ENCODE data around the gene GTF3C4. TPM values are rescaled to one million over a fixed set of nuclear protein-coding genes. Genes with fewer than 3 reads are reported as not detected.

The GTF3C4 gene
- total RNA-seq = 14.4 TPM

- DNase-seq (ENCODE audit: low spot score) (no peak), ATAC-seq (peak; percentile 93)
- intact Hi-C loops (cut with DNase I) = no loop called here
These were observed at the start of gene GTF3C4 for GRCh38 chr9:132670457-132671391. Gene GTF3C4 (plus strand): TSS chr9:132670464. CDS start chr9:132670599, 135 bp downstream.

GRCh38 chr9:132622159-132622558, 48.1 kb upstream of the GTF3C4 start:
- ATAC-seq (no peak), DNase-seq (ENCODE audit: low spot score) (no peak)
- intact Hi-C loops (cut with DNase I) = no loop called here

GRCh38 chr9:132626285-132626684, 44.0 kb upstream of the GTF3C4 start:
- intact Hi-C loops (cut with DNase I) = no loop called here

DNA sequence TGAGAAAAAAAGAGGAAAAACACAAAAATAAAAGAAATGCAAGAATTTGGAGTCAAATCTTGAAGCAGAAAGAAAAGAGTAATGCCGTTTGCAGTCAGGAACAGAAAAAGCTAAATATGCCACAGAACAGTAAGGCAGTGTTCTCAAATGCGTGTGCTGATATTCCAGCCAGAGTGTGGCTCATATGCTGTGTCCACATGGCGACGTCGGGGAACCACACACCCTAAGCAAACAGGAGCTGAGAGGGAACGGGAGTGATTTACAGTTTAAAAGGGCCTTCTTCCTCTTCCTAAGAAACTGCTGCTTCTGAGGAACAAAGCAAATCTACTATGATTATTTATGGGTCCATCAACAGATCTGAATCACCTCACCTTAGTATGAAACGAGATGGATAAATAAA, 43.2 kb upstream of the GTF3C4 start:
- no peak for DNase-seq (ENCODE audit: low spot score)
- intact Hi-C loops (cut with DNase I) = no loop called here

More at GRCh38 chr9:132626285-132626684, 44.0 kb upstream of the GTF3C4 start:
- ATAC-seq (no peak), DNase-seq (ENCODE audit: low spot score) (no peak)

GRCh38 chr9:132627594-132627993, 42.7 kb upstream of the GTF3C4 start:
- no peak for ATAC-seq
- no peak for DNase-seq (ENCODE audit: low spot score)
- intact Hi-C loops (cut with DNase I) = no loop called here

More for the DNA sequence above, 43.2 kb upstream of the GTF3C4 start:
- no peak for ATAC-seq

- ATAC-seq = no peak
- no peak for DNase-seq (ENCODE audit: low spot score)
- intact Hi-C loops (cut with DNase I) = no loop called here
These were observed 41.5 kb upstream of the GTF3C4 start for GRCh38 chr9:132628746-132629145.

DNA sequence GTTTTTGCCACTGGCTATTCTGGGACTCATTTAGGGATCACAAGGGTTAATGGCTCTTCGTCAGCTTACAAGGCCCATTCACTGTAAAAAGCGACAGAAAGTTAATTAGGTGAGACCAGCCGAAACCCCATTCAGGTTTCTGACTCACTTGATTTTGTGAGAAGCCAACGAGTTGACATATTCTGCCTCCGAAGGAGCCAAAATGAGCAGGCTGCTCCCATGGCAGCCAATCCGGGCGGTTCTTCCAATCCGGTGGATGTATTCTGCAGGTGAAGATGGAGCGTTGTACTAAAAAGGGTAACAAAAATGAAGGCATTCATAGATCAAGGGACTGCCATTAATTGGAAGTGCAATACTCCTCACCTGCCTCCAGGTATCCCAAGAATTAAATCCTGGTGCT, 40.1 kb upstream of the GTF3C4 start:
- intact Hi-C loops (cut with DNase I) = no loop called here
- DNase-seq (ENCODE audit: low spot score) (no peak), ATAC-seq (no peak)

DNA sequence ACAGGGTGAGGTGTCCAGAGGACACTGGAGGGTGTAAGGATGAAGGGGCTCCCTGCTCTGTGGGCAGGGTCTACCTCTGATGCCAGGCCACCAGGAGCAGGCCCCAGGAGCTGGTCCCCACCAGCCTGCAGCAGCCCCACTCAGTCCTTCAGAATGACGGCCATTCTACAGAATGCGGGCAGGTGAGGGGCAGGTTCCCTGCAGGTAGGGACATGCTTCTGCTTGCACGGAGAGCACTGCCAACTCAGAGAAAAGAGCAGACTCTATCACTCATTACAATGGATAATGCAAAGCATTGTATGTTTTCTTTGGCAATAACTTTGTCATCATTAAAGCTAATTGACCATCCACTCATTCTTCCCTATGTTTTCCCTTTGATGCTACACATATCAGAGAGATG, 39.5 kb upstream of the GTF3C4 start:
- intact Hi-C loops (cut with DNase I) = no loop called here
- no peak for ATAC-seq
- DNase-seq (ENCODE audit: low spot score) = no peak

DNA sequence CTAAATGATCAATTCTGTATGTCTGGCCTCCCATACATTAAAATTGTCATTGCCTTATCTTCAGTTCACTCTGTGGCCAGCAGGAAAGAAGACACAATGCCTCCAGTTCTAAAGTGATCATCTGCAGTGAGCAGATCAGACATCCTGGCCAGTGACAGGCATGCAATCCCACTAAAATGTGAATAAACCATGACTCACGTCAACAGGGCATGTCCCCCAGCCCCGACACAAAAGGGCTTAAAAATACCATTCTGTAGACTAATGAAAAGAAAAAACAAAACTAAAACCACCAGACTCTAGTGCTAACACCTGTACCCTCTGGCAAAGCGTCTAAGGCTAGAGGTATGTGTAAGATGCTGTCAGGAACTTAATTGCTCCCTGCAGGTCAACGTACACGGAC, 39.0 kb upstream of the GTF3C4 start:
- DNase-seq (ENCODE audit: low spot score) = no peak
- intact Hi-C loops (cut with DNase I) = no loop called here
- ATAC-seq = no peak

GRCh38 chr9:132631685-132632084, 38.6 kb upstream of the GTF3C4 start:
- intact Hi-C loops (cut with DNase I) = no loop called here
- DNase-seq (ENCODE audit: low spot score) (no peak), ATAC-seq (no peak)

- ATAC-seq (no peak), DNase-seq (ENCODE audit: low spot score) (no peak)
- intact Hi-C loops (cut with DNase I) = no loop called here
These were observed 37.7 kb upstream of the GTF3C4 start for GRCh38 chr9:132632413-132633129.

DNA sequence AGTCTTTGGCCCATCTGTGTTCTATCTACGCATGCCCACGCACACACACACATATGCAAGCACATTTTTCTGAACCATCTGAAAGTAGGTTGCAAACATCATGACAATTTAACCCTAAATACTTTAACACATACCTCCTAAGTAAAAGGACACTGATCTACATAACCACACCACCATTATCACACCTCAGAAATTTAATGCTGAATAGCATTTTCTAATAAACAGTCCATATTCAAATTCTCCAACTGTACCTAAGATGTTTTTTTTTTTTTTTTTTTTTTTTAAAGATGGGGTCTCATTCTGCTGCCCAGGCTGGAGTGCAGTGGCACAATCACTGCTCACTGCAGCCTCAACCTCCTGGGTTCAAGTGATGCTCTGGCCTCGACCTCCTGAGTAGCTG, 35.9 kb upstream of the GTF3C4 start:
- DNase-seq (ENCODE audit: low spot score) (no peak), ATAC-seq (no peak)
- intact Hi-C loops (cut with DNase I) = no loop called here

- DNase-seq (ENCODE audit: low spot score) (no peak), ATAC-seq (no peak)
- intact Hi-C loops (cut with DNase I) = no loop called here
These were observed 32.9 kb upstream of the GTF3C4 start for GRCh38 chr9:132637351-132637750.

DNA sequence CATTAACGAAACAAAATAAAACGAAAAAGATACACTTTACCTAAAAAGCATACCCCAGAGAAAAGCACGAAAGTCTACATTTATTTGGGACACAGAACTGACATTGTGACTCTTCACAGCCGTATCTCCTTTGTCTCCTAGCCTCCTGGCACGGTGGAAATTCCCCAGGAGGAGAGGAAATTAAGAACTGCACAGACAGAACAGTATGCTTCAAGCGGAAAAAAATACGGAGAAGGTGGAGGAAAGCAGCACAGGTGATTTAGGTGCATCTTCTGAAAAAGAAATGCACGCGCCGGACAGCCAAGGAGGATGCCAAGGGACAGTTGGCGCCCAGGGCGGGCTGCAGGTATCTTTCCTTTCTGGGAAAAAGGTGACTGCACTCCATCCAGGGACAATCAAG, 32.5 kb upstream of the GTF3C4 start:
- DNase-seq (ENCODE audit: low spot score) (no peak), ATAC-seq (no peak)
- intact Hi-C loops (cut with DNase I) = no loop called here

DNA sequence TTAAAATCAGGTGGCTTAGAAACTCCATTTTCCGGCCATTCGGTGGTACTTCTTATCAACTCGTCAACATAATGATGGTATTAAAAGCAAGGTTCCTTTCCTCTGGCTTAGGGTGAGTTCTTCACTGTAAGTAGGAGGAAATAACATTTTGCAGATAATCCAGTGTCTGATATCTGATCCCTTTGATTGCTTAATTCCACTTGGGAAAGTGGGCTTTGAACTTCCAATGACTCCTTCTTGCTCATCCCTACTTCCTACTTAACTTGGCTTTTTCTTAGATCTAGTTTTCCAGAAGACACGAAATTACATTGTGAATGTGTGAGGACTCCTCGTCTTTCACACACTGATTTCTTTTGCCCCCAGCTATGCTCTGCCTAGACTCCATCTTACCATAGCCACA, 32.0 kb upstream of the GTF3C4 start:
- intact Hi-C loops (cut with DNase I) = no loop called here
- ATAC-seq (no peak), DNase-seq (ENCODE audit: low spot score) (no peak)

DNA sequence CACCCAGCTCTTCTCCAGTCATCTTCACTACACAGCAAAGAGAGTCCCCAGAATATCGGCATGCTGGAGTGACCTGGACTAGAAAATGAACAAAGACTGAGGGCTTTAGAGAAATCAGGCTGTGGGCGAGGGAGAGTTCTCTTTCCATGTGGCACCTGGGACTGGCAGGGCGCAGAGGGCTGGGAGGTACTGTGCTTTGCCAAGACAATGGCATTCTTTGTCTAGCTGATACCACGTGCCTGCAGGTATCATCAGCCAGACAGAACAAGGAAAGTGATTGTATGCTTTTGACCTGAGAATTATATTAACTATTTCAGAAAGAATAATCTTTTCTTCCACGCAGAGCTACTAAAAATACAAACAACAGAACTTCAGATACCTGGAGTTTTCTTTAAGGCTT, 30.9 kb upstream of the GTF3C4 start:
- DNase-seq (ENCODE audit: low spot score) = no peak
- intact Hi-C loops (cut with DNase I) = no loop called here
- ATAC-seq = no peak

GRCh38 chr9:132641216-132641615, 29.0 kb upstream of the GTF3C4 start:
- DNase-seq (ENCODE audit: low spot score) (no peak), ATAC-seq (no peak)
- intact Hi-C loops (cut with DNase I) = no loop called here

GRCh38 chr9:132644251-132644650, 26.0 kb upstream of the GTF3C4 start:
- DNase-seq (ENCODE audit: low spot score) (no peak), ATAC-seq (no peak)
- intact Hi-C loops (cut with DNase I) = no loop called here

GRCh38 chr9:132645306-132645705, 25.0 kb upstream of the GTF3C4 start:
- ATAC-seq = no peak
- DNase-seq (ENCODE audit: low spot score) = no peak
- intact Hi-C loops (cut with DNase I) = no loop called here

DNA sequence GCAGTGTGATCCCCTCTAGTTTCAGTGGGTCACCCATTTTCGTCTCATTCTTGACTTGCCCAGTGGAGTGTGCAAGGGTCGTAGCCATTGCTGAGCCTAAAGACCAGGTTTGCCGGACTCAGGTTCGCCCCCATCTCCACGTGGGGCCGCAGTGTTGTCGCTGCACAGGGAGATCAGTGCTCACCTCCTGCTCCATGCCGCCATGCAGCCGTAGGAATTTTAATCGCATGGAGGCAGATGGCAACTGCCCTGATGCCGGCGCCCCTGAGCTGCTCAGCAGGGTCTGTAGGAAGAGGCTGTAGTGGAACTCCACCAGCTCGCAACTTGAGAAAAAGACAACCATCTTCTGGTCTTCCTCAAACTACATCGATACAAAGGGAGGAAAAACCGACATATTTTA, 24.6 kb upstream of the GTF3C4 start:
- intact Hi-C loops (cut with DNase I) = no loop called here
- ATAC-seq = no peak
- no peak for DNase-seq (ENCODE audit: low spot score)
